ENCODE measurements around the gene AVEN. TPM values are rescaled to one million over a fixed set of nuclear protein-coding genes. Genes with fewer than 3 reads are reported as not detected.

AVEN gene
- polyA plus RNA-seq, 1 of the 3 experiments (the other 2 are of a cell fraction) = 7.5 TPM

GRCh38 chr15:34056911-34057310 lies 17.9 kb upstream of the AVEN start:
- no peaks in the 10 kb centered on the region for H3K79me2 ChIP-seq (ENCODE audit: insufficient read depth)
- H2AFZ ChIP-seq (ENCODE audit: low read depth) = peak overlapping the region; percentile 80; the same call in 1 of the 2 replicates
- no peaks in the 10 kb centered on the region for H4K20me1 ChIP-seq (ENCODE audit: insufficient read depth)
- H3K9ac ChIP-seq = no peak overlapping the region; the same call in 1 of the 2 replicates
- no peaks in the 10 kb centered on the region for H3K36me3 ChIP-seq (replicated peaks in 1 of 2; ENCODE audit: control insufficient read depth in 1 of 2, insufficient read depth in 2 of 2, low read length in 1 of 2)
- H3K9me2 ChIP-seq = no peaks in the 10 kb centered on the region
- ChIA-PET CTCF (no interaction called here), POLR2A (no interaction called here)
- H3K27me3 ChIP-seq (ENCODE audit: insufficient read depth) = no peaks in the 10 kb centered on the region
- no peak for DNase-seq
- H3K9me3 ChIP-seq = peaks cover 1% of the 10 kb centered on the region; the same call in 1 of the 2 replicates
- 88% methylated on average over 5 of the region's 5 CpGs for WGBS (ENCODE audit: low lambda C conversion rate)
- H3K4me3 ChIP-seq (ENCODE audit: low read depth in 2 of 2, low read length in 1 of 2) = no peak overlapping the region
- H3K27ac ChIP-seq (ENCODE audit: low read depth in 2 of 2, low read length in 1 of 2) = peak overlapping the region in 1 of 2 experiments; percentile 76; a peak in 2 of 4 replicates
- H3K4me1 ChIP-seq (ENCODE audit: control insufficient read depth in 1 of 2, insufficient read depth in 2 of 2, low read depth in 1 of 2, low read length in 1 of 2) = peaks cover 0 to 9% of the 10 kb centered on the region in 2 experiments; a peak in 1 of 4 replicates
- TF ChIP-seq JUND (IDR thresholded peaks at IDR 0.05) = no peak
- TF ChIP-seq TEAD4 (IDR thresholded peaks at IDR 0.05; ENCODE audit: borderline replicate concordance, insufficient read depth) = no peak
- no peak for TF ChIP-seq MXI1 (IDR thresholded peaks at IDR 0.05; ENCODE audit: low read depth, low read length)
- TF ChIP-seq ELF1 (IDR thresholded peaks at IDR 0.05) = no peak
- TF ChIP-seq EP300 (IDR thresholded peaks at IDR 0.05; ENCODE audit: borderline replicate concordance in 1 of 2, low read depth in 1 of 2, low read length in 1 of 2) = no peak
- H3F3A ChIP-seq (replicated peaks; ENCODE audit: insufficient read depth) = peaks cover 16% of the 10 kb centered on the region
- peak overlapping the region; percentile 10; the same call in 1 of the 2 replicates for H3K4me2 ChIP-seq

- peak overlapping the region; percentile 10 for H3K4me2 ChIP-seq
Measured at GRCh38 chr15:34055868-34056595, 17.0 kb upstream of the AVEN start.

More at GRCh38 chr15:34055868-34056595, 17.0 kb upstream of the AVEN start:
- no peaks in the 10 kb centered on the region for H3K79me2 ChIP-seq (ENCODE audit: insufficient read depth)
- POLR2A ChIA-PET = no interaction called here
- peak overlapping the region; percentile 28; the same call in 1 of the 2 replicates for H3K9ac ChIP-seq
- DNase-seq = no peak
- H3K27ac ChIP-seq (ENCODE audit: low read depth in 2 of 2, low read length in 1 of 2) = peak overlapping the region; percentile 7 to 76; a peak in 3 of 4 replicates
- H4K20me1 ChIP-seq (ENCODE audit: insufficient read depth) = no peaks in the 10 kb centered on the region
- peaks cover 10% of the 10 kb centered on the region; the same call in 1 of the 2 replicates for H3K9me3 ChIP-seq
- no peaks in the 10 kb centered on the region for H3K9me2 ChIP-seq
- WGBS (ENCODE audit: low lambda C conversion rate) = 31% methylated on average over 3 of the region's 3 CpGs
- peaks cover 16% of the 10 kb centered on the region for H3F3A ChIP-seq (replicated peaks; ENCODE audit: insufficient read depth)
- TF ChIP-seq TCF12 (IDR thresholded peaks at IDR 0.05) = peak; percentile 15; the same call in 1 of the 2 replicates
- TF ChIP-seq JUND (IDR thresholded peaks at IDR 0.05) = peak; percentile 37
- peak; percentile 56; the same call in 1 of the 2 replicates for TF ChIP-seq FOSL2 (IDR thresholded peaks at IDR 0.05; ENCODE audit: borderline replicate concordance, low read depth)
- no peak for TF ChIP-seq USF2 (IDR thresholded peaks at IDR 0.05; ENCODE audit: borderline replicate concordance, low read depth, low read length)
- no peak for TF ChIP-seq RAD21 (IDR thresholded peaks at IDR 0.05; ENCODE audit: low read length)
- peak in 1 of 2 experiments; percentile 33; a peak in 1 of 4 replicates for TF ChIP-seq EP300 (IDR thresholded peaks at IDR 0.05; ENCODE audit: borderline replicate concordance in 1 of 2, low read depth in 1 of 2, low read length in 1 of 2)
- peak; percentile 49; the same call in 1 of the 2 replicates for TF ChIP-seq TEAD4 (IDR thresholded peaks at IDR 0.05; ENCODE audit: borderline replicate concordance, insufficient read depth)
- no peak overlapping the region for H3K4me3 ChIP-seq (ENCODE audit: low read depth in 2 of 2, low read length in 1 of 2)
- no peaks in the 10 kb centered on the region for H3K27me3 ChIP-seq (ENCODE audit: insufficient read depth)
- H3K4me1 ChIP-seq (ENCODE audit: control insufficient read depth in 1 of 2, insufficient read depth in 2 of 2, low read depth in 1 of 2, low read length in 1 of 2) = peaks cover 0 to 9% of the 10 kb centered on the region in 2 experiments; a peak in 1 of 4 replicates
- CTCF ChIA-PET = interaction anchor here (0.6 kb wide), 1 partner anchor 154 kb away, joined by 3 read pairs; the partner anchor contains the start of gene KATNBL1
- H3K36me3 ChIP-seq (replicated peaks in 1 of 2; ENCODE audit: control insufficient read depth in 1 of 2, insufficient read depth in 2 of 2, low read length in 1 of 2) = no peaks in the 10 kb centered on the region
- peak overlapping the region; percentile 80 for H2AFZ ChIP-seq (ENCODE audit: low read depth)
